GM19438 (cell line): Measurements from ENCODE around the gene SCCPDH.
"Not testable (repeated sequence)": the region's sequence is repeated elsewhere in the genome, so short reads cannot be mapped to it uniquely, and the experiment has no call there.

Experiments
- ATAC-seq: cut with Tn5 transposase; IDR thresholded peaks from one replicate; pipeline ENCODE4 v1.9.1; 2021; ENCODE audit warnings: low read depth; ENCODE audit not compliant: unreplicated experiment

The SCCPDH gene, protein sequence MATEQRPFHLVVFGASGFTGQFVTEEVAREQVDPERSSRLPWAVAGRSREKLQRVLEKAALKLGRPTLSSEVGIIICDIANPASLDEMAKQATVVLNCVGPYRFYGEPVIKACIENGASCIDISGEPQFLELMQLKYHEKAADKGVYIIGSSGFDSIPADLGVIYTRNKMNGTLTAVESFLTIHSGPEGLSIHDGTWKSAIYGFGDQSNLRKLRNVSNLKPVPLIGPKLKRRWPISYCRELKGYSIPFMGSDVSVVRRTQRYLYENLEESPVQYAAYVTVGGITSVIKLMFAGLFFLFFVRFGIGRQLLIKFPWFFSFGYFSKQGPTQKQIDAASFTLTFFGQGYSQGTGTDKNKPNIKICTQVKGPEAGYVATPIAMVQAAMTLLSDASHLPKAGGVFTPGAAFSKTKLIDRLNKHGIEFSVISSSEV

DNA sequence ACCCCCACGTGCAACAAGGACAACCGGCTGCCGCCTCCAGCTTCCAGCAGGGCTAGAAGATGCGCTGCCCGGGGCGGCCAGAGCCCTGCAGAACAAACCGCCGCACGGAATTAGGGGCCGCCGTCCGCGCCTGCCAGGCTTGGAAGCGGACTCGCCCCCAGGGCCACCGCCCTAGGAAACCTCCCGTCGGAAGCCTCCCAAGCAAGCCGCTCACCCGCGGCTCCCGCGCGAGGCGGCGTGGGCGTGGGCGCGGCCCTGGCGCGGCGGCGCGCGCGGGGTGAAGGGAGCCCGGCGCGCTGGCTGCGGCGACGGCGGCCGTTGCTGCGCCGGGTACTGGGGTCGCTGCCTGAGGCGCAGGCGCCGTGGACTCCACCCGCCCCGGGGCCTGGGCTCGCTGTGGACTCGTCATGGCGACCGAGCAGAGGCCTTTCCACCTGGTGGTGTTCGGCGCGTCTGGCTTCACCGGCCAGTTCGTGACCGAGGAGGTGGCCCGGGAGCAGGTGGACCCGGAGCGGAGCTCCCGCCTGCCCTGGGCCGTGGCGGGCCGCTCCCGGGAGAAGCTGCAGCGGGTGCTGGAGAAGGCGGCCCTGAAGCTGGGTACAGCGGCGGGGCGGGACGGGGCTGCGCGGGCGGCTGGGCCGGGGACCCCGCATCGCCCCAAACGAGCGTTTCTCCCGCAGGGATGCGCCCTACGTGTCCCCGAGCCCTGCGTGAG is at the start of gene SCCPDH:
Gene SCCPDH, plus strand, starts transcription at position 394 of the 715 bp plus-strand sequence. Its CDS starts 14 bp downstream, at position 408.
- ATAC-seq, result peak; percentile 93

DNA sequence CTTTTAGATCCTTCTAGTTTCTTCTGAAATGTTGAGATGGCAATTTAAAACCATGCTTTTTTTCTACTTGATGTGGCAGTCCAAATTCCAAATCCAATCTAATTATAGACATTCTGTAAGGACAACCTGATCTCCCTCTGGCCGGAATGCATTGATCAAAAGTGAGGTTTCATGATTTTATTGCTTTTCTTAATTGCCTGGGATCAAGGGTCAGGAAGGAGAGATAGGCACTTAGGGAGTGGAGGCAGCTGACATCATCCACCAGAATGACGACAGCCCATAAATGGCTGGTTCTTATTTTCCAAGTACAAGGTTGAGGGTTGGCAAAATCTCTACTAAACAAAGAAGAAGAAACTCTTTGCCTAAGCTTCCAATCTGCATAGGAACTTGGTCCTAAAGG is 46.4 kb upstream of the SCCPDH start:
- ATAC-seq, result no peak

DNA sequence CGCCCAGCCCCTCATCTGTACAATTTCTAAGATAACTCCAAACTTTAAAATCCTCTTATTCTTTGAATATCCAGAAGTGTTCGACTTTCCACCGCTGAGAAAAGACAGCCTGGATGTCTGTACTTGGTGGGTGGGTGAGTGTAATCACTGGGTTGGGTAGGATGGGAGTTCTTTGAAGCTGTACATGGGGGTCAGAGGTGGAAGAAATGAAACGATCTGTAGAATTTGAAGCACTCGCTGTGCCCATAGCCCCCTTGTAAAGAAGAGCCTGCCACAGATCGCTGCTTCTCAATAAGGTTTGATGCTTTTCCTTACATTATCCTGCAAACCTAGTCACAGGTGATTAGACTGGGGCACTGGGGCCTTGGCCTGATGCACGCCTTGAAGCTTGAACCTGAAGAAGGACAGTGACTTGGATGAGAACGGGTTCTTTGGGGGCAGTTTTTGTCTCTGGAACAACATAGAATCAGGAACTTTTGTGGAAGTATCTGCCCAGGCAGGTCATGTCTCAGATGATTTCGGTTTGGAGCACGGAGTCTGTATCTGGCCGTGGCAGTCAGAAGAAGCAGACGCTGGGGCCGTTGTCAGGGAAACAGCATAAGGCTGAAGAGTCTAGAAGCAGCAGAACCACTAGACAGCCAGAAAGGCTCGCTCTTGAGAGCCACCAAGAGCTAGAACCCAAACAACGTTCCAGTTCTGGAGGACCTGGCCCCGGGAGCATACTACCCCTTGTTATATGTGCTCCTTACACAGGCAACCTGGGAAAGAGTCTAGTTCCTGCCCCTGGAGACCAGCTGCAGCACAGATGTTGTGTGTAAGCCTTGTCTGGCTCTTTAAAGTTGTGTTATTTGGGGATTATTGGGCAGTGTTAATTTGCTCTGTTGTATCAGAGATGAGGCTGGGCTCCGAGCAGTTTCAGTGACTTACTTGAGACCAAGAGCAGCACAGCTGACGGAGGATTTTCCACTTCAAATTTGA is 45.1 kb upstream of the SCCPDH start:
- no peak for ATAC-seq

DNA sequence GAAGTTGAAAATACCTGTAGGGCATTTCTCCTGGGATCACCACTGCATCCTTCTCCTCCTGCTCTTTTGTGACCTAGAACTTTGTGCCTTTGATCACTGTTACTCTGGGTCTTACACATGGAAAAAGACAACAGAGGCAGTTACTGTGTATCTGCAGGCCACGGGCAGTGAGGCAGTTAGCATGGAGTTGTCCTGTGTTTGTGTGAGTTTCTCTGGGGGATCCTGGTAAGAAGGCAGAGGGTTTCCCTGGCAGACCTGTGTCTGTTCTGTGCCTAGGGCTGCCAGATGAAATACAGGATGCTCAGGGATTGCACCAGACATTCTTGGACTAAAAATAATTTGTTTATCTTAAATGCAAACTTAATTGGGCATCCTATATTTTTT is 44.4 kb upstream of the SCCPDH start:
- no peak for ATAC-seq

DNA sequence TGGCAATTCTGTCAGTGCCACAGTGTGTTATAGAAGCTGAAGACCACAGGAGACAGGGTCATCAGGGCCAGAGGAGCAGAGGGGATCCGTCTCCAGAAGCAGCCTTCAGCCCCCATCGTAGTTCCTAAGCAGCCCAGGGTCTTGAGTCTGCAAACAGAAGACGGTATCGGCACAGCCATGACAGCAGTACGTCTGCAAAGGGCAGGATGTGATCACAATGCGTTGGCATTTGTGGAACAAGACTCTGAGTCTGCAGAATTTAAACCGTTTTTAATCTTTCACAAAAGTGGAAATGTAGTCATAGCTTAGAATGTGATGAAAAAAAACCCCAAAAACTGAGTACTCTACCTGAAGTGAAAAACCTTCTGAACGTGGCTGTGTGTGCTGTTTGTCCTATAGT is 44.0 kb upstream of the SCCPDH start:
- no peak for ATAC-seq

DNA sequence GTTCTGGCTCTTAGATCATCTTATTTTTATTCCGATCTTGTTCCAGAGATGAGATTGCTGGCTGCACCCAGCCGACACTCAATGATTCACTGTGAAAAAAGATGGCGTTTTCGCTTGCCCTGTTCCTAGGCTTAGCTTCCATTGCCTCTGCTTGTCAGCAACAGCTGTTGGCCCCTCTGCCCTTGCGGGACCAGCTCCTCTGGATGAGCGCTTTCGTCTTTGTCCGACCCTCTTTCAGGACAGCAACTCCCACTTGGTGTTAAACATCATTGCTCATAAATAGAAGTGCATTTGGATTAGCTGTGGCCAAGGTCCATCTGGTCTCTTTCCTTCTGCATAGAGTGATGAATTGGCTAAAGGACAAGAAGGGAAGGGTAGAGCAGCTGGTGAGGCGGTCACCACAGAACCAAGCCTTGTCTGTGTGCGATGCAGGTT is 43.5 kb upstream of the SCCPDH start:
- no peak for ATAC-seq

DNA sequence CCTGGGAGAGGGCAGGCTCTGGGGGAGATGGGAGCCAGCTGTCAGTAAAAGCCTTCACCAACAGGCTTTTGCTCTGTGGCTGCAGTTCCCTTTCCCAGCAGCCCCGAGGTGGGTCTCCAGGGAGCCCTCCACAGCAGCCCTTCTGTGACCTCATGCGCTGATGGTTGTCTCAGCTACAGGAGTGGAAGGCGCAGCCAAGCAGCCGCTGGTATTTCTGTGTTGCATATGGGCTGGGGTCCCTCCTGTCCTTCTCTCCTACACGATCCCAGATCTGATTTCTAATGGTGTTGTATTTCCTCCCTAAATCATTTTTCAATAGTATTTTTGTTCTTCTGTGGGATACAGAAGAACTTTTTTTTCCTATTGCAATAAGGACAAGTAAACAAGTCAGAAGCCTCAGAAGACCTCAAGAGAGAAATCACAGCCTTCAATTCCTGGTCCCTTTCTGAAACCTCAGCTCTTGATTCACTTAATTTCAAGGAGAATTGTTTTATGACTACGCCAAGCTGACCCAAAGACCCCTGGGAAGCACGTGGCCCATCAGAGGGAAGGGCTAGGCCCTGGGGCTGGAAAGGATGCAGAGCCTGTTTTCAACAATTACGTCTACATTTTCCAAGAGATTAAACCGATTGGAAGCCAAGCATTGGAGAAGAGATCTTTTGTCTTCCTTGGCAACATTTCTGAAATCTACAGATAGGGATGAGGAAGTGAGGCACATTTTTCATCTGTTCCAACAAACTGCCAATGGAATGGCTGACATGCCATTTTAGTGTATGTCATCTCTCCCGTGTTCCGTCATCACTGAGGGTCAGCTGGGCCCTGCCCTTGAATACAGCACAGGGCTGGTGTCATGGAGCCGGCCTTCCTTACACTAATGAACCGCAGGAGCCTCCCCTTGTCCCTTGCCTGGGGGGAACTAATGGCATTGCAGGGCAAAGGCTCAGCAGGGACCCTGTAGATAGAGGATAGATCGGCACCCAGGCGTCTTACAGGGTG is 42.0 kb upstream of the SCCPDH start:
- ATAC-seq, result no peak

DNA sequence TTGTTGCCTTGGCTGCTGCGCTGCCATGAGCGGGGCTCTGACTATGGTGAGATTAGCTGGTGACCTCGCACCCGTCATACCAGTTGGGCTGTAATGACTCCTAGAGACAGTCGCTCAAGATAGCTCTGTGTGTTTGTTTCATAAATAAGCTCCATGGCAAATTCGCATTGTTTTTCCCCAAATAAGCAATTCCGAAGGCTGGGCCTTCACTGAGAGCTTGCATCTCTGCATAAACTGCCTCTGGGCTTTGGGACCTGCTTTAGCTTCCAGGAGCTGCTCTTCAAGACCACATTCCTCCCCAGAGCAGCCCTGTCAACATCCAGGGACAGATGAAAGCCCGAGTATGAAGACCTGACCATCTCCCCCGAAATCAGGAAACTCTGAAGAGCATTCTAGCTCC is 40.7 kb upstream of the SCCPDH start:
- ATAC-seq, result no peak

DNA sequence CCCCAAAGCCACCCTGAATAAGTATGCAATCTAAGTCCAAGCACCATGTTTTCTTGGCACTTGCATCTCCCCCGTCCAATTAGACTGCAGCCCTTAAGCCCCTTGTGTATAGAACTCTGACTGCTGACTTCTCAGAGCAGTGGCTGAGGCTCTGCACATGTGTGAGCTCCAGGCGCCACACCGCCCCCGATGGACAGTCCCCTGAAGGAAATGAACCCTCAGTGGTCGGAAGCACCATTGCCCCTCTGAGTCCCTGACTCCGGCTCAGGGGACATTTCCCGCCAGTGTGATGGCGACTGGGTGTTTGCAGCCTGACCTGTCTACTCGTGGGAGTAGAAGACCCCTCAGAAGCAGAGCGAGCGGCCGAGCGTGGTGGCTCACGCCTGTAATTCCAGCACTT is 37.2 kb upstream of the SCCPDH start:
- no peak for ATAC-seq

DNA sequence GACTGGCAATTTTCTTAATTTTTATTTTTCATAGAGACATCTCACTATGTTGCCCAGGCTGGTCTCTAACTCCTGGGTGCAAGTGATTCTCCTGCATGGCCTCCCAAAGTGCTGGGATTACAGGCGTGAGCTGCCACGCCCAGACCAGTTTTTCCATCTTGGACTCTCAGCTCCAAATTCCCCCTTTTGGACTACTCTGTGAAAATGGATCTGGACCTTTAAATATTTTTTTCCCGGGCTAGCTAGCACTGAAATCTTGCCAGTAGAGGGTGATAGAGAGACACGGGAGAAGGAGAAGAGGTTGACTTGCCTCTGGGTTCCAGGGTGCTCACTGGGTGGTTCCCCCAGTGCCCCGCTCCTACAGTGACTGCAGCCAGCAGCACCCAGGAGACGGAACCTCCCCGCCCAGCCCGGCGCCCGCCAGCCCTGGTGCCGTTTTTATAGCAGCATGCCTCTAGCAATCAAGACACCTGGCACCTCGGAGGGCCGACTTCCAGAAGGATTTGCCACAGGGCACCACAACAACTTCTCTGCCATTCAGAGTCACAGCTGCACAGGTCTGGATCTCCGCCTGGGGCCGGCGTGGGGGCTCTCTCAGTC is 34.7 kb upstream of the SCCPDH start:
- peak; percentile 98 for ATAC-seq

DNA sequence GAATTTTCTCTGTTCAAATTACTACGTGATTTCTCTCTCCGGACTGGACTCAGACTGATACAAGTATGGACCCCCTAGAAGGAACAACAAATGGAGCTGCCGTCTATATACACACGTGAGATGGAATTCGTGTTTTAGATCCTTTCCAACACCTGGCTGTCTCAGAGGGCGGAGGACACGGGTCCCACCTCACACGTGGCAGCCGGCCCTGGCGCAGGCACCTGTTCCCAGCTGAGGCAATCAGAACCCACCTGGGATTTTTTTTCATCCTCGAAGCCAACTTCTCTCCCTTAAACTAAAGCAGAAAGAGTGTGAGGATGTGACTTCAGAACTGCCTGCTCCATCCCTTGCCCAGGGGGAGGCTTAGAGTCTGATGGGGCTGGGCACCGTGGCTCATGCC is 34.1 kb upstream of the SCCPDH start:
- ATAC-seq, result no peak

DNA sequence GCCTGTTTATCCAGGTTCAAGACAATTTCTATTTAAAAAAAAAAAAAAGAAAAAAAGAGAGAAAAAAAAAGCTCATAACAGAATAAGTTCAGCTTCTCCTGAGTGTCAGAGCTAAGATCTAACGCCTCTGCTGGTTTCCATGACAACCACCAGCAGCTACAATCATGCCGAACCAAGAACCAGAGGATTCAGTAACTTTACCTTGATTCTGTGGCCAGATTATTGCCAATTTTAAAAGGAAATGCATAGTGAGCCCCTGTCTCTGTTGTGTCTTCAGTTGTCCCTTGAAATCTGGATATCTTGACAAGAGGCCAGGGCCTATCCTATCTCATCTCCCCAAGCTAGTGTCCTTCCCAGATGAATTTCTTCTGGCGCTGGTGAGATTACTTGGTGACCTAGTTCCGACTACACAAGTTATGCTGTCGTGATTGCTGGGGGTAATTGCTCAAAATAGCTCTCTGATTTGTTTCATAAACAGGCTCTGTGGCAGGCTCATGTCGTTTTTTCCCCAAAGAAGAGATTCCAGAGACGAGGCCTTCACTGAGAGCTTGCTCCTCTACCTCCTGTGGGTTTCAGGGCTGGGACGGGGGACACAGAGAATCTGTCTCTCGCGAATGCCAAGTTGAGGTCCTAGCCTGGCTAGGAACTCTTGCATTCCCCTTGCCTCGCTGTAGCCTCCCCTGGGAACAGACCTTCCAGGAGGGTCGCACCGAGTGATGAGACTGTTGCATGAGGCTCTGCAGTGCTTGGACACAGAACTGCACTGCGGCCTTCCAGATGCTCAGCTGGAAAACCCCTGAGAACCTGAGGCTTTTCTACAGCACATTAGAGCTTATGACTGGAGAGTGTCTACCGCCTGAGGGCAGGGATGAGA is 32.4 kb upstream of the SCCPDH start:
- no peak for ATAC-seq

DNA sequence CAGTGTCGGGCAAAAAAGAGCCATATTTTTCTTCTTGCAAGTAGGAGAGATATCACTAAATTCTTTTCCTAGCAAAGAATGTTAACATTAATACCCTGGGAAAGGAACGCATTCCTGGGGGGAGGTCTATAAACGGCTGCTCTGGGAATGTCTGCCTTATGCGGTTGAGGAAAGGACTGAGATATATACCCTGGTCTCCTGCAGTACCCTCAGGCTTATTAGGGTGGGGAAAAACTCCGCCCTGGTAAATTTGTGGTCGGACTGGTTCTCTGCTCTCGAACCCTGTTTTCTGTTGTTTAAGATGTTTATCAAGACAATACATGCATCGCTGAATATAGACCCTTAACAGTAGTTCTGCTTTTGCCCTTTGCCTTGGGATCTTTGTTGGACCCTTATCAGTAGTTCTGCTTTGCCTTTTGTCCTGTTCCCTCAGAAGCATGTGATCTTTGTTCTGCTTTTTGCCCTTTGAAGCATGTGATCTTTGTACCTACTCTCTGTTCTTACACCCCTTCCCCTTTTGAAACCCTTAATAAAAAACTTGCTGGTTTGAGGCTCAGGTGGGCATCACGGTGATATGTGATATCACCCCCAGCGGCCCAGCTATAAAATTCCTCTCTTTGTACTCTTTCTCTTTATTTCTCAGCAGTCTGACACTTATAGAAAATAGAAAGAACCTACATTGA is 29.9 kb upstream of the SCCPDH start:
- ATAC-seq, result not testable (repeated sequence)

DNA sequence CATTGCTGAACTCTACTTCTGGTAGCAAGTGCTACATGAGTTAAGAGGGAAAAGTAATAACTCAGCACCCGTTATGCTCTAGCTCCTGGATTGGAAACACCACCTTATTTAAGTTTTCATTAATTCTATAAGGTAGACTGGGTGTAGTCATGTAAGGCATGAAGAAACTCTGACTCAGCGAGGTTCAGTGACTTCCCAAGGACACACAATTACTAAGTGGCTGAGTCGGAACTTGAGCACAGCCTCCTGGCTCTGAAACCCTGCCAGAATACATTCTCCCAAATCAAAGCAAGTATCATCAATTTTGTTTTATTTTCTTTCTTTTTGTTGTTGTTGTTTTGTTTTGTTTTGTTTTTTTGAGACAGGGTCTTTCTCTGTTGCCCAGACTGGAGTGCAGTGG is 29.1 kb upstream of the SCCPDH start:
- no peak for ATAC-seq

DNA sequence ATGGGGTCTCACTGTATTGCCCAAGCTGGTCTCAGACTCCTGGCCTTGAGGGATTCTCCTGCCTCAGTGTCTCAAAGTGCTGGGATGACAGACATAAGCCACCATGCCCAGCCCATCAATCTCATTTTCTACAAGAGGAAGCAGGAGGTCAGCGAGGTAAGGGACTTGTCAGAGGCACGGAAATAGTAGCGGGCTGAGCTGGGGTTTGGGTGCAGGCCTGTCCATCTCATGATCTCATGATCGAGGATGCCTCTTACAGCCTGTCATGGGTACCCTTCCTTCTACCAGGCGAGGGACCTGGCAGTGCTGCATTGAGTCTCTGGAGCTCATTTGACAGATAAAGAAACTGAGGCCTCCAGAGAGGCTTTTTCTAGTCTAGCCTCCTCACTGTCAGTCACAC is 28.5 kb upstream of the SCCPDH start:
- ATAC-seq, result no peak

DNA sequence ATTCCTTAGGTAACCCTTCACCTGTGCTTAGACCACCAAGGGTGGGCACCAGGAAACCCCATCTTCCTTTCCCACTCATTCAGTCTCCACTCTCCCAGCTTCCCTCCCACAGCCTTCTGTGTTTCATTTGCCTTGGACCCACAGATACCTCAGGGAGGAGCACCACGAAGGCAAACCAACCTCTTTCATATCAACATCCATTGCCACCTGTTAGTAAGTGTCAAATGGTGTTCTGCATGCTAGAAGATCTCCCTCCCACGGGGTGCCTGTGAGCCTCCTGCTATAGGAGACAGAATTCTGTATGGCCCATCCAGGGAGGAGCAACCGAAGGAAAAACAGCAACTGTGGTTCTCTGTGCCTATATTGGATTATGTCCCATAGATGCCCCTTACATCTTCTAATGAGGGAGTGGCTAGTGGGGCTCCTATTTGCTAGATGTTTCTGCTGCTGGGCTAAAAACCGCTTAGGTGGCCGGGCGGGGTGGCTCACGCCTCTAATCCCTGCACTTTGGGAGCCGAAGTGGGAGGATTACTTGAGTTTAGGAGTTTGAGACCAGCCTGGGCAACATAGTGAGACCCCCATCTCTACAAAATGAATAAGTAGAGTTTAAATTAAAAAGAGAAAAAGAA is 25.6 kb upstream of the SCCPDH start:
- ATAC-seq, result no peak

DNA sequence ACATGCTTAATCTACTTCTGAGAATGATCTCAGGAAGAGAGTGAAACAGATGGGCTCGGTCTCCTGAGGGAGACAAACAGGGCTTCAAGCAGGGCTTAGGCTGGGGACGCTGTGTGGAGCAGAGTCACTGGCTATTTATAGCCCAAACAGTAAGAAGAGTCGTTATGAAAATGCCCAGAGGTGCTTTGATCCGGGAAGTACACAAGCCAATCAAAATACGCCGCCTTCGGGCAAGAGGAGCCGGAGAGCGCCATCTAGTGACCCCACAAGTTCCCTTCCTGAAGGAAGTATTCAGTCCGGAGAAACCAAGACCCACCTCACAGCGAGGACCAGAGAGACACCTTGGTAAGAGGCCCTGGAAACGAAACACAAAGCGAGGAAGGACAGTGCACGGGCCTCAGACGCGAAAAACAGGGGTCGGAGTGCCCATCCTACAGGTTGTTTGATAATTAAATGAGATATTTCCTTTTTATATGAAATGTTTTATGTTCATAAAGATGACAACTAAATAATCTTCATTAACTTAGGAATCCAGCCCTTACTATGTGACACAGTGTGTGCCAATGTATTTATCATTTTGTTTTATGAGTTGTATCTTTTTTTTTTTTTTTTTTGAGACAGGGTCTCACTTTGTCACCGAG is 25.0 kb upstream of the SCCPDH start:
- ATAC-seq, result peak; percentile 89
